ENCODE data around the gene FAM110D. TPM values are rescaled to one million over a fixed set of nuclear protein-coding genes. Genes with fewer than 3 reads are reported as not detected.

The FAM110D gene
- total RNA-seq, 2 experiments from 2014 or later, result not detected

- no peaks in the 10 kb centered on the region for H3K9me3 Mint-ChIP-seq
- CTCF ChIA-PET, result interaction anchor here (0.7 to 2.8 kb wide), 52 partner anchors 8 to 331 kb away, joined by 3 to 114 read pairs (median 5); partner anchors contain the start of genes CD52, CEP85, CNKSR1 and FAM110D
- H3K27ac Mint-ChIP-seq, result no peak overlapping the region
Observed at GRCh38 chr1:26169198-26169554, 10.3 kb downstream of the FAM110D start.

GRCh38 chr1:26169669-26170471, 11.0 kb downstream of the FAM110D start, which contains the start of gene ZNF593:
Gene ZNF593 (plus strand): TSS chr1:26169908. CDS start chr1:26169984, 76 bp downstream.
- Mint-ChIP-seq H3K9me3 (no peaks in the 10 kb centered on the region), H3K4me3 (peak within 1 kb of the TSS; percentile 83), H3K27me3 (no peaks in the 10 kb centered on the region), H3K27ac (peak within 1 kb of the TSS; percentile 70), H3K4me1 (peaks cover 32% of the 10 kb centered on the region), H3K36me3 (ENCODE audit: low read depth) (no peaks in the 10 kb centered on the region)
- CTCF ChIA-PET, result interaction anchor here (0.7 to 2.8 kb wide), 62 partner anchors 8 to 730 kb away, joined by 3 to 114 read pairs (median 5); partner anchors contain the start of genes CD52, CEP85, CNKSR1 and FAM110D
- POLR2A ChIA-PET, result interaction anchor here (0.6 to 4.6 kb wide), 13 partner anchors 12 to 264 kb away, joined by 3 to 46 read pairs (median 4); partner anchors contain the start of genes CEP85, PAFAH2, SH3BGRL3 and STMN1
- DNase-seq, result peak; percentile 90

More at GRCh38 chr1:26169198-26169554, 10.3 kb downstream of the FAM110D start:
- H3K27me3 Mint-ChIP-seq, result peaks cover 5% of the 10 kb centered on the region
- no peaks in the 10 kb centered on the region for H3K36me3 Mint-ChIP-seq (ENCODE audit: low read depth)
- peak overlapping the region; percentile 83 for H3K4me3 Mint-ChIP-seq
- no peak for DNase-seq
- POLR2A ChIA-PET, result interaction anchor here (0.6 to 4.6 kb wide), 13 partner anchors 13 to 263 kb away, joined by 3 to 46 read pairs (median 4); partner anchors contain the start of genes CEP85, PAFAH2, SH3BGRL3 and STMN1
- H3K4me1 Mint-ChIP-seq, result peaks cover 37% of the 10 kb centered on the region

DNA sequence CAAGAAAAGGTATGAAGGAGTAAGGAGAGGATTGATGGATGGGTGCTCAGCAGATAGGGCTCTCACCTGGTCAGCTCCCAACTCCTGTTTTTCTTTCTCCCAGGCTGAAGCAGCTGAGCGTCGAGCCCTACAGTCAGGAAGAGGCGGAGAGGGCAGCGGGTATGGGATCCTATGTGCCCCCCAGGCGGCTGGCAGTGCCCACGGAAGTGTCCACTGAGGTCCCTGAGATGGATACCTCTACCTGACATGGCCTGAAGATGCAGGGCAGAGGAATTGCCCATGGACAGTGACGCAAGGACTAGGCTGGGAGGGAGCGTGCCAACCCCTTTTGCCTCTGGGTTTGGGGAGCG, 11.6 kb downstream of the FAM110D start:
- Mint-ChIP-seq H3K9me3 (no peaks in the 10 kb centered on the region), H3K27me3 (no peaks in the 10 kb centered on the region), H3K4me1 (peaks cover 27% of the 10 kb centered on the region), H3K4me3 (peak overlapping the region; percentile 83), H3K27ac (peak overlapping the region; percentile 70), H3K36me3 (ENCODE audit: low read depth) (no peaks in the 10 kb centered on the region)
- ChIA-PET POLR2A (interaction anchor here (1.2 to 4.6 kb wide), 10 partner anchors 11 to 246 kb away, joined by 3 to 46 read pairs (median 4); partner anchors contain the start of genes CEP85 and SH3BGRL3), CTCF (interaction anchor here (1.1 to 2.8 kb wide), 28 partner anchors 9 to 730 kb away, joined by 3 to 114 read pairs (median 5); partner anchors contain the start of genes CEP85, FAM110D, GPATCH3 and SH3BGRL3)
- DNase-seq, result no peak

GRCh38 chr1:26171084-26172072, 12.5 kb downstream of the FAM110D start, which contains the start of gene ZNF593OS:
Gene ZNF593OS (minus strand): TSS chr1:26171832. CDS start chr1:26171661, 171 bp downstream.
- POLR2A ChIA-PET, result interaction anchor here (3.0 to 4.6 kb wide), 2 partner anchors 31 to 63 kb away, joined by 17 to 46 read pairs; partner anchors contain the start of gene CEP85
- H3K9me3 Mint-ChIP-seq, result no peaks in the 10 kb centered on the region
- DNase-seq, result no peak
- no peak within 1 kb of the TSS for H3K27ac Mint-ChIP-seq
- H3K27me3 Mint-ChIP-seq, result no peaks in the 10 kb centered on the region
- H3K4me3 Mint-ChIP-seq, result peak within 1 kb of the TSS; percentile 83
- CTCF ChIA-PET, result interaction anchor here (0.6 to 3.6 kb wide), 4 partner anchors 14 to 62 kb away, joined by 3 to 37 read pairs (median 22); partner anchors contain the start of genes CEP85 and FAM110D
- no peaks in the 10 kb centered on the region for H3K36me3 Mint-ChIP-seq (ENCODE audit: low read depth)
- peaks cover 21% of the 10 kb centered on the region for H3K4me1 Mint-ChIP-seq

DNA sequence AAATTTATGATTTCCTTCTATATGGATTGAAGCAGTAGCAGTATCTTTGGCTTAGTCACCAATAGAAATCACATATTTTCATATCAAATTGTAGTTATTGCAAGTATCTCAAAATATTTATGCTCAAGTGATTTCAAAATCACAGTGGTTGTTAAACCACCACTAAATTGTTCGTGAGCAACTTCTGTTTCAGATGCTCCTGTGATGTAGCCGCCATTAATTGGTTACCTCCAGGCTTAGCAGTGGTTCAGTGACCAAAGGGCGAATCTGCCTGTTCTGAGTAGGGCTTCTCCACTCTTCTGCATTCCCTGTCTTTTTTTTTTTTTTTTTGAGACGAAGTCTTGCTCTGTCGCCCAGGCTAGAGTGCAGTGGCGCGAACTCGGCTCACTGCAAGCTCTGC, 16.5 kb downstream of the FAM110D start:
- CTCF ChIA-PET, result interaction anchor here (0.7 to 3.0 kb wide), 3 partner anchors 9 to 242 kb away, joined by 4 to 14 read pairs (median 8); partner anchors contain the start of gene CEP85
- H3K4me3 Mint-ChIP-seq, result no peak overlapping the region
- H3K36me3 Mint-ChIP-seq (ENCODE audit: low read depth), result no peaks in the 10 kb centered on the region
- POLR2A ChIA-PET, result interaction anchor here (1.4 kb wide), 1 partner anchor 17 kb away, joined by 3 read pairs; no protein-coding TSS in a partner anchor
- no peak for DNase-seq
- H3K4me1 Mint-ChIP-seq, result peaks cover 11% of the 10 kb centered on the region
- H3K9me3 Mint-ChIP-seq, result no peaks in the 10 kb centered on the region
- no peaks in the 10 kb centered on the region for H3K27me3 Mint-ChIP-seq
- H3K27ac Mint-ChIP-seq, result no peak overlapping the region

- Mint-ChIP-seq H3K27me3 (no peaks in the 10 kb centered on the region), H3K27ac (no peak within 1 kb of the TSS)
- CTCF ChIA-PET, result interaction anchor here (0.7 to 3.0 kb wide), 3 partner anchors 8 to 240 kb away, joined by 4 to 14 read pairs (median 8); partner anchors contain the start of genes CEP85 and ZNF593
Observed at GRCh38 chr1:26177182-26177684, 18.4 kb downstream of the FAM110D start, which contains the start of gene CNKSR1. Gene CNKSR1 (plus strand): TSS chr1:26177491. CDS start chr1:26177548, 57 bp downstream.

DNA sequence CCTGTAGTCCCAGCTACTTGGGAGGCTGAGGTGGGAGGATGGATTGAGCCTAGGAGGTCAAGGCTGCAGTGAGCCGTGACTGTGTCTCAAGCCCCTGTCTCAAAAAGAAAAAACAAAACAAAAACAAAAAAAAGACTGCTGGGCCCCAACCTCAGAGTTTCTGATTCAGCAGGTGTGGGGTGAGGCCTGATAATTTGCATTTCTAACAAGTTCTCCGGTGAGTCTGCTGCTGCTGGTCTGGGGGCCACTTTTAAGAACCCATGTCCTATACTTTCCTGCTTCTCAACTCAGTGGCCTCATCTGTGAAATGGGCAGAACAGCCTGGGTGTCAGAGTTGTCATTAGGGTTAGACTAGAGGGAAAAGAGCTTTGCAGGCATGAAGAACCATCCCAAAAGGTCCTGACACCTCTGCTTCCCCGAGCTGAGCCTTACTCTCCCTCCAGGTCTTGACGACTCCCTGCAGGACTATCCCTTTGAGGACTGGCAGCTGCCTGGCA, 21.2 kb downstream of the FAM110D start:
- CTCF ChIA-PET, result interaction anchor here (1.3 to 3.2 kb wide), 4 partner anchors 10 to 55 kb away, joined by 3 to 13 read pairs (median 4); partner anchors contain the start of genes CEP85 and ZNF593
- no peaks in the 10 kb centered on the region for H3K9me3 Mint-ChIP-seq

More at GRCh38 chr1:26177182-26177684, 18.4 kb downstream of the FAM110D start, which contains the start of gene CNKSR1:
- DNase-seq, result no peak
- H3K36me3 Mint-ChIP-seq (ENCODE audit: low read depth), result no peaks in the 10 kb centered on the region
- no peaks in the 10 kb centered on the region for H3K9me3 Mint-ChIP-seq
- POLR2A ChIA-PET, result interaction anchor here (1.0 to 2.0 kb wide), 2 partner anchors 56 to 57 kb away, joined by 4 to 7 read pairs; partner anchors contain the start of gene CEP85
- H3K4me1 Mint-ChIP-seq, result no peaks in the 10 kb centered on the region
- H3K4me3 Mint-ChIP-seq, result peak within 1 kb of the TSS; percentile 50

GRCh38 chr1:26181586-26182382, 22.9 kb downstream of the FAM110D start:
- H3K4me1 Mint-ChIP-seq, result no peaks in the 10 kb centered on the region
- no peak overlapping the region for H3K4me3 Mint-ChIP-seq
- H3K9me3 Mint-ChIP-seq, result no peaks in the 10 kb centered on the region
- no peaks in the 10 kb centered on the region for H3K27me3 Mint-ChIP-seq
- CTCF ChIA-PET, result interaction anchor here (1.1 to 1.6 kb wide), 3 partner anchors 12 to 50 kb away, joined by 3 to 4 read pairs (median 4); partner anchors contain the start of gene ZNF593
- no peak for DNase-seq
- H3K36me3 Mint-ChIP-seq (ENCODE audit: low read depth), result no peaks in the 10 kb centered on the region
- POLR2A ChIA-PET, result interaction anchor here (1.0 kb wide), 1 partner anchor 12 kb away, joined by 4 read pairs; the partner anchor contains the start of gene ZNF593
- no peak overlapping the region for H3K27ac Mint-ChIP-seq

More for the DNA sequence above, 21.2 kb downstream of the FAM110D start:
- no peaks in the 10 kb centered on the region for H3K4me1 Mint-ChIP-seq
- DNase-seq, result no peak
- POLR2A ChIA-PET, result interaction anchor here (0.7 to 1.0 kb wide), 2 partner anchors 22 to 55 kb away, joined by 3 read pairs; no protein-coding TSS in a partner anchor
- no peak overlapping the region for H3K4me3 Mint-ChIP-seq
- H3K36me3 Mint-ChIP-seq (ENCODE audit: low read depth), result no peaks in the 10 kb centered on the region
- H3K27ac Mint-ChIP-seq, result no peak overlapping the region
- no peaks in the 10 kb centered on the region for H3K27me3 Mint-ChIP-seq

DNA sequence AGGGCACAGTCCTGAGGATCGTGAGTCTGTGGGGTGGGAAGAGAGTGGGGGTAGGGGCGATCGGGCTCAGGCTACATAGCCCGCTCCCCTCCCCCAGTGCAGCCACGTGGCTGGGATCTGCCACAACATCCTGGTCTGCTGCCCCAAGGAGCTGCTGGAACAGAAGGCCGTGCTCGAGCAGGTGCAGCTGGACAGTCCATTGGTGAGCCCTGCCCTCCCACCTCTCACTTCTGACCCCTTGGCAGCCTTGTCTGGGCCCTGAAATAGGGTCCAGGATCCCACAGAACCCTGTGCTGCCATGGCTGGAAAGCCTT, 23.5 kb downstream of the FAM110D start:
- Mint-ChIP-seq H3K4me1 (no peaks in the 10 kb centered on the region), H3K36me3 (ENCODE audit: low read depth) (no peaks in the 10 kb centered on the region)

DNA sequence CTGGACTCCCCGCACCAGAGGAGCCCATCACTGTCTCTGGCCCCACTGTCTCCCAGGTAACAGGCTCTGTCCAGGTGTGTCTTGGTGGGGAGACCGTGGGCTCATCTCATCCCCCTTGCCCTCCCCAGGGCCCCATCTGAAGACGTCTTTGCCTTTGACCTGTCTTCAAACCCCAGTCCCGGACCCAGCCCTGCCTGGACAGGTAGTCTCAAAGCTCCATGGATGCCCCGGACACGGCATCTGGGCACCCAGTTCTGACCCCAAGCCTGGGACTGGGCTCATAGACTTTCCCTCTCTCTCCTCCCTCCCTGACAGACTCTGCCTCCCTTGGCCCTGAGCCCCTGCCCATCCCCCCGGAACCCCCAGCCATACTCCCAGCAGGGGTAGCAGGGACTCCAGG, 25.2 kb downstream of the FAM110D start:
- Mint-ChIP-seq H3K36me3 (ENCODE audit: low read depth) (no peaks in the 10 kb centered on the region), H3K9me3 (no peaks in the 10 kb centered on the region), H3K4me1 (no peaks in the 10 kb centered on the region), H3K27ac (no peak overlapping the region), H3K27me3 (no peaks in the 10 kb centered on the region), H3K4me3 (no peak overlapping the region)
- ChIA-PET CTCF (interaction anchor here (0.6 to 0.7 kb wide), 2 partner anchors 8 to 88 kb away, joined by 3 to 4 read pairs; no protein-coding TSS in a partner anchor), POLR2A (no interaction called here)
- DNase-seq, result no peak

More for the DNA sequence above, 23.5 kb downstream of the FAM110D start:
- Mint-ChIP-seq H3K27me3 (no peaks in the 10 kb centered on the region), H3K4me3 (no peak overlapping the region), H3K9me3 (no peaks in the 10 kb centered on the region), H3K27ac (no peak overlapping the region)
- CTCF ChIA-PET, result interaction anchor here (1.6 kb wide), 1 partner anchor 13 kb away, joined by 4 read pairs; the partner anchor contains the start of gene ZNF593
- DNase-seq, result no peak
- POLR2A ChIA-PET, result interaction anchor here (1.0 kb wide), 1 partner anchor 13 kb away, joined by 4 read pairs; the partner anchor contains the start of gene ZNF593

Measured in activated CD4-positive, alpha-beta memory T cell treated with anti-CD3 and anti-CD28 coated beads, Interleukin-2, amount 10 ng/mL, durations not matched to agents 7 days and 5 days (primary cell).